Measurements from ENCODE around the gene UBTD1.

- no peak for TF ChIP-seq CTCF (IDR thresholded peaks at IDR 0.05)
- TF ChIP-seq POLR2A (IDR thresholded peaks at IDR 0.05) = no peak
- TF ChIP-seq EP300 (IDR thresholded peaks at IDR 0.05; ENCODE audit: low read depth) = no peak
Measured at GRCh38 chr10:97577701-97578100, 79.0 kb downstream of the UBTD1 start.

Measured in transverse colon (tissue), 3 donors.